MM.1S (cell line): ENCODE results near the gene SLC2A13.

Experiments used
- DNase-seq: peaks from one replicate; pipeline ENCODE4 v3.0.0-alpha.2; 2015
- H2AFZ ChIP-seq: fragments of 300-600 bp; sonication (generic); 2 replicates; pipeline ENCODE4 v1.6.0; 2016; ENCODE audit warnings: antibody characterized with exemption, low read length
- H3F3A ChIP-seq: fragments of 300-600 bp; sonication (generic); 2 replicates; pipeline ENCODE4 v1.6.1; 2016; ENCODE audit warnings: mild to moderate bottlenecking, antibody characterized with exemption, low read length, moderate library complexity, mixed read lengths; ENCODE audit not compliant: insufficient read depth
- H3K27ac ChIP-seq: fragments of 300-600 bp; sonication (generic); 2 replicates; pipeline ENCODE4 v1.5.1; 2016; ENCODE audit warnings: mild to moderate bottlenecking, low read length
- H3K27me3 ChIP-seq: fragments of 300-600 bp; sonication (generic); replicated peaks from 2 replicates; pipeline ENCODE4 v1.6.0; 2016; ENCODE audit warnings: low read length; ENCODE audit not compliant: insufficient read depth
- H3K36me3 ChIP-seq: fragments of 300-600 bp; sonication (generic); replicated peaks from 2 replicates; pipeline ENCODE4 v1.6.1; 2016; ENCODE audit warnings: mild to moderate bottlenecking, low read length, mixed read lengths; ENCODE audit not compliant: insufficient read depth
- H3K4me1 ChIP-seq: fragments of 300-600 bp; sonication (generic); 2 replicates; pipeline ENCODE4 v1.6.1; 2016; ENCODE audit warnings: low read length, mixed read lengths
- H3K4me2 ChIP-seq: fragments of 300-600 bp; sonication (generic); 2 replicates; pipeline ENCODE4 v1.6.0; 2016; ENCODE audit warnings: low read depth, low read length
- H3K4me3 ChIP-seq: fragments of 300-600 bp; sonication (generic); 2 replicates; pipeline ENCODE4 v1.5.1; 2016; ENCODE audit warnings: low read length, mixed read lengths
- H3K79me2 ChIP-seq: fragments of 300-600 bp; sonication (generic); 2 replicates; pipeline ENCODE4 v1.6.1; 2016; ENCODE audit warnings: mixed run types, low read length, mixed read lengths
- H3K9ac ChIP-seq: fragments of 300-600 bp; sonication (generic); 2 replicates; pipeline ENCODE4 v1.6.1; 2016; ENCODE audit warnings: low read length, mixed read lengths
- H3K9me2 ChIP-seq: fragments of 300-600 bp; sonication (generic); replicated peaks from 2 replicates; pipeline ENCODE4 v1.6.1; 2016; ENCODE audit warnings: mild to moderate bottlenecking, low read length, mixed read lengths; ENCODE audit not compliant: insufficient read depth
- H3K9me3 ChIP-seq: fragments of 300-600 bp; sonication (generic); replicated peaks from 2 replicates; pipeline ENCODE4 v1.6.1; 2016; ENCODE audit warnings: mild to moderate bottlenecking, low read length, mixed read lengths; ENCODE audit not compliant: insufficient read depth
- H4K20me1 ChIP-seq: fragments of 300-600 bp; sonication (generic); 2 replicates; pipeline ENCODE4 v1.6.1; 2016; ENCODE audit warnings: mild to moderate bottlenecking, low read length, moderate library complexity, mixed read lengths; ENCODE audit not compliant: insufficient read depth
- EZH2 ChIP-seq: fragments of 300-600 bp; sonication (generic); optimal IDR thresholded peaks from 2 replicates; pipeline ENCODE3; 2017; ENCODE audit warnings: low read depth, mild to moderate bottlenecking, antibody characterized with exemption, low read length, mixed read lengths
- EZH2phosphoT487 ChIP-seq: fragments of 300-600 bp; sonication (generic); IDR thresholded peaks from 2 replicates; pipeline ENCODE4 v1.6.1; 2018; ENCODE audit warnings: antibody characterized with exemption, low read length
- TF ChIP-seq, protein P1 (sequence below): fragments of 300-600 bp; sonication (generic); IDR thresholded peaks from 2 replicates; pipeline ENCODE4 v1.5.1; 2016; ENCODE audit warnings: antibody characterized with exemption, low read length, mixed read lengths

The SLC2A13 gene

GRCh38 chr12:39988574-39988973, 117.3 kb downstream of the SLC2A13 start:
- no peaks in the 10 kb centered on the region for H3K9me3 ChIP-seq
- no peaks in the 10 kb centered on the region for H3K9me2 ChIP-seq
- no peaks in the 10 kb centered on the region for H3K79me2 ChIP-seq
- H2AFZ ChIP-seq: no peak overlapping the region
- no peak for TF ChIP-seq EZH2
- no peak for TF ChIP-seq EZH2phosphoT487
- TF ChIP-seq, protein P1, sequence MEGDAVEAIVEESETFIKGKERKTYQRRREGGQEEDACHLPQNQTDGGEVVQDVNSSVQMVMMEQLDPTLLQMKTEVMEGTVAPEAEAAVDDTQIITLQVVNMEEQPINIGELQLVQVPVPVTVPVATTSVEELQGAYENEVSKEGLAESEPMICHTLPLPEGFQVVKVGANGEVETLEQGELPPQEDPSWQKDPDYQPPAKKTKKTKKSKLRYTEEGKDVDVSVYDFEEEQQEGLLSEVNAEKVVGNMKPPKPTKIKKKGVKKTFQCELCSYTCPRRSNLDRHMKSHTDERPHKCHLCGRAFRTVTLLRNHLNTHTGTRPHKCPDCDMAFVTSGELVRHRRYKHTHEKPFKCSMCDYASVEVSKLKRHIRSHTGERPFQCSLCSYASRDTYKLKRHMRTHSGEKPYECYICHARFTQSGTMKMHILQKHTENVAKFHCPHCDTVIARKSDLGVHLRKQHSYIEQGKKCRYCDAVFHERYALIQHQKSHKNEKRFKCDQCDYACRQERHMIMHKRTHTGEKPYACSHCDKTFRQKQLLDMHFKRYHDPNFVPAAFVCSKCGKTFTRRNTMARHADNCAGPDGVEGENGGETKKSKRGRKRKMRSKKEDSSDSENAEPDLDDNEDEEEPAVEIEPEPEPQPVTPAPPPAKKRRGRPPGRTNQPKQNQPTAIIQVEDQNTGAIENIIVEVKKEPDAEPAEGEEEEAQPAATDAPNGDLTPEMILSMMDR: no peak
- H3K4me2 ChIP-seq: no peak overlapping the region
- H3F3A ChIP-seq: no peaks in the 10 kb centered on the region
- H3K27me3 ChIP-seq: no peaks in the 10 kb centered on the region
- no peak for DNase-seq
- H3K36me3 ChIP-seq: no peaks in the 10 kb centered on the region
- no peaks in the 10 kb centered on the region for H4K20me1 ChIP-seq
- no peak overlapping the region for H3K4me3 ChIP-seq
- H3K4me1 ChIP-seq: no peaks in the 10 kb centered on the region
- no peak overlapping the region for H3K9ac ChIP-seq
- H3K27ac ChIP-seq: no peak overlapping the region

GRCh38 chr12:39986674-39987073, 119.2 kb downstream of the SLC2A13 start:
- no peak overlapping the region for H3K9ac ChIP-seq
- H3K4me3 ChIP-seq: no peak overlapping the region
- H3K27ac ChIP-seq: no peak overlapping the region
- no peaks in the 10 kb centered on the region for H4K20me1 ChIP-seq
- H3K79me2 ChIP-seq: no peaks in the 10 kb centered on the region
- H3K4me1 ChIP-seq: no peaks in the 10 kb centered on the region
- H3F3A ChIP-seq: no peaks in the 10 kb centered on the region
- DNase-seq: no peak
- no peaks in the 10 kb centered on the region for H3K9me3 ChIP-seq
- H3K4me2 ChIP-seq: no peak overlapping the region
- no peaks in the 10 kb centered on the region for H3K36me3 ChIP-seq
- H2AFZ ChIP-seq: no peak overlapping the region
- H3K9me2 ChIP-seq: no peaks in the 10 kb centered on the region
- H3K27me3 ChIP-seq: no peaks in the 10 kb centered on the region
- TF ChIP-seq, protein P1: no peak
- no peak for TF ChIP-seq EZH2phosphoT487
- TF ChIP-seq EZH2: no peak

GRCh38 chr12:39984670-39985069, 121.2 kb downstream of the SLC2A13 start:
- H3K4me3 ChIP-seq: no peak overlapping the region
- no peaks in the 10 kb centered on the region for H3K9me3 ChIP-seq
- H3K9me2 ChIP-seq: no peaks in the 10 kb centered on the region
- no peak overlapping the region for H2AFZ ChIP-seq
- H4K20me1 ChIP-seq: no peaks in the 10 kb centered on the region
- no peaks in the 10 kb centered on the region for H3F3A ChIP-seq
- no peaks in the 10 kb centered on the region for H3K27me3 ChIP-seq
- TF ChIP-seq, protein P1: no peak
- TF ChIP-seq EZH2 (no peak), EZH2phosphoT487 (no peak)
- H3K79me2 ChIP-seq: no peaks in the 10 kb centered on the region
- H3K36me3 ChIP-seq: no peaks in the 10 kb centered on the region
- H3K9ac ChIP-seq: no peak overlapping the region
- H3K4me2 ChIP-seq: no peak overlapping the region
- no peaks in the 10 kb centered on the region for H3K4me1 ChIP-seq
- H3K27ac ChIP-seq: no peak overlapping the region
- DNase-seq: no peak
